Measurements from ENCODE around the gene DYNLT2.

The DYNLT2 gene

DNA sequence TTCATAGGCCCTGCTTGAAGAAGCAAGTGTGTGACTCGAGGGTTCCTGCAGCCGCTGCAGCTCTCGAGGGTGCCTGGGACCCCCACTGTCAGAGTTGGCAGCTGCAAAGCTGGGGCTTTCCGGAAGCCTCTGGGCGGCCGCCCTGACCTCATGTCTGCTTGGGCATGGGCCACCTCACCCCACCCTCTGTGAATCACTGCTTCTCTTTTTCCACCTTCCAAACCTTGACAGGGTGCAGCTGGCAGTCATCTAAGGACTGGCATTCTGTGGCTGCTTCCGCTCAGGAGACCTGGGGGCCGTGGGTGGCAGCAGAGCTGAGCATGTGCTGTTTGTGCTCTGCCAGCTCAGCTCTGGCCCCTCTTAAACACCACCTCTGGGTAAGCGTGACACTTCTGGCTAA lies 32.0 kb upstream of the DYNLT2 start:
- no peak for DNase-seq (ENCODE audit: extremely low read depth, low read depth)
- TF ChIP-seq, protein P1, sequence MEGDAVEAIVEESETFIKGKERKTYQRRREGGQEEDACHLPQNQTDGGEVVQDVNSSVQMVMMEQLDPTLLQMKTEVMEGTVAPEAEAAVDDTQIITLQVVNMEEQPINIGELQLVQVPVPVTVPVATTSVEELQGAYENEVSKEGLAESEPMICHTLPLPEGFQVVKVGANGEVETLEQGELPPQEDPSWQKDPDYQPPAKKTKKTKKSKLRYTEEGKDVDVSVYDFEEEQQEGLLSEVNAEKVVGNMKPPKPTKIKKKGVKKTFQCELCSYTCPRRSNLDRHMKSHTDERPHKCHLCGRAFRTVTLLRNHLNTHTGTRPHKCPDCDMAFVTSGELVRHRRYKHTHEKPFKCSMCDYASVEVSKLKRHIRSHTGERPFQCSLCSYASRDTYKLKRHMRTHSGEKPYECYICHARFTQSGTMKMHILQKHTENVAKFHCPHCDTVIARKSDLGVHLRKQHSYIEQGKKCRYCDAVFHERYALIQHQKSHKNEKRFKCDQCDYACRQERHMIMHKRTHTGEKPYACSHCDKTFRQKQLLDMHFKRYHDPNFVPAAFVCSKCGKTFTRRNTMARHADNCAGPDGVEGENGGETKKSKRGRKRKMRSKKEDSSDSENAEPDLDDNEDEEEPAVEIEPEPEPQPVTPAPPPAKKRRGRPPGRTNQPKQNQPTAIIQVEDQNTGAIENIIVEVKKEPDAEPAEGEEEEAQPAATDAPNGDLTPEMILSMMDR (IDR thresholded peaks at IDR 0.05; ENCODE audit: low read depth, low read length, missing control alignments) = no peak
- H3K4me3 ChIP-seq (replicated peaks; ENCODE audit: low read depth, low read length) = no peak overlapping the region

DNA sequence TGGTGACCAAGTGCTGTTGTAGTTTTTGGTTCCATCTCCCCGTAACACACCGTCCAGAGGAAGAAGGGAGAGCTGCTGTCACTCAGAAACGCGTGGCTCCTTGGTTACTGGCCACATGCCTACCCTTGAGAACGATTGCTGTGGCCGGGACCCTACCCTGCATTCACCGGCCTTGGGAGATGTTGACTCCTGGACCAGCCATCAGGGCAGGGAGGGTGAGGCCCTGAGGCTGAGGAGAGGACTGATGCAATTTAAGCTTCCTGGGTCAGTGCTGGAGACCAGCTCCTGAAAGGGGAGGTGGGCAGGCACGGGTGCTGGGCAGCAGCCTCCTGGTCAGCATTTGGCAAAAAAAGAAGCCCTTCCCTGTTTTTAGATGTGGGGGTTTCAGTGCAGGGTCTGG lies 31.6 kb upstream of the DYNLT2 start:
- DNase-seq (ENCODE audit: extremely low read depth, low read depth) = no peak
- TF ChIP-seq, protein P1 (IDR thresholded peaks at IDR 0.05; ENCODE audit: low read depth, low read length, missing control alignments) = no peak
- no peak overlapping the region for H3K4me3 ChIP-seq (replicated peaks; ENCODE audit: low read depth, low read length)

DNA sequence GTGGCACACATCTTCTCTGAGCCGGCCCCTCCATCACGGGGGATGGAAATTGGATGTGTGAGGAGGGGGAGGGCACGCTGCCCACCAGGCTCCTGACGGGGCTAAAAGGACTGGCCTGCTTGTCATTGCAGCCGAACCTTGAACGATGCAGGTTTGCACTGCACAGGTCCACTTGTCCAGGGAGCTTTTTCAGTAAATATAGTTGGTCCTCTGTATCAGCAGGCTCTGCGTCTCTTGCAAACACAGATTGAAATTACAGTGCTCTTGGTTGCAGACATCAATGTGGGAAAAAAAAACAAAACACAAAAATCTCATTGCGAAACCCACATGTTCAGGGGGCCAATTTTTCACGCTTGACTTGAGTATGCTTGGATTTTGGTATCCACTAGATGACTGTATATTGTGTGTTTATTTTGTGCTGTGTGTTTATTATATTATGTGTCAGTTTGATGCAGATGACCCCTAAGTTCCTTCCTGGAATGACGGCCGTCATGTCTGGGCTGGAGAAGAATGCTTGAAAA lies 29.3 kb upstream of the DYNLT2 start:
- DNase-seq (ENCODE audit: extremely low read depth, low read depth) = no peak
- TF ChIP-seq, protein P1 (IDR thresholded peaks at IDR 0.05; ENCODE audit: low read depth, low read length, missing control alignments) = no peak
- no peak overlapping the region for H3K4me3 ChIP-seq (replicated peaks; ENCODE audit: low read depth, low read length)

DNA sequence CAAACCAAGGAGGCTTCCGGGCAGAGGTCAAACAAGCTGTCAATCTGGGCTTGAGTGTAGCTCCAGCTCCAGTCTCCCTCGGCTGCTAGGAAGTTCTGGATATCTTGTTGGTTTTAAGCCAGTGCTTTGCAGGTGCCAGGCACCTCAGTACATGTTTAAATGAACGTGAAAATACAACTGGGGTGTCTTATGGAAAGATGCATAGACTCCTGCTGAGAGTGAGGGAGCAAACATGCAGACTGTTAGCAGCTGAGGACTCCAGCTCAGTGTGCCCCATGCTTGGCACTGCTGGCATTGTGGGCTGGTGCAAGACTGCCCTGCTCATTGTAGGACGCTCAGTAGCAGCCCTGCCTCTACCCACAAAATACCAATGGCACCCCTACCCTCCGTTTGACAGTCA lies 28.5 kb upstream of the DYNLT2 start:
- DNase-seq (ENCODE audit: extremely low read depth, low read depth) = no peak
- H3K4me3 ChIP-seq (replicated peaks; ENCODE audit: low read depth, low read length) = no peak overlapping the region
- TF ChIP-seq, protein P1 (IDR thresholded peaks at IDR 0.05; ENCODE audit: low read depth, low read length, missing control alignments) = no peak

DNA sequence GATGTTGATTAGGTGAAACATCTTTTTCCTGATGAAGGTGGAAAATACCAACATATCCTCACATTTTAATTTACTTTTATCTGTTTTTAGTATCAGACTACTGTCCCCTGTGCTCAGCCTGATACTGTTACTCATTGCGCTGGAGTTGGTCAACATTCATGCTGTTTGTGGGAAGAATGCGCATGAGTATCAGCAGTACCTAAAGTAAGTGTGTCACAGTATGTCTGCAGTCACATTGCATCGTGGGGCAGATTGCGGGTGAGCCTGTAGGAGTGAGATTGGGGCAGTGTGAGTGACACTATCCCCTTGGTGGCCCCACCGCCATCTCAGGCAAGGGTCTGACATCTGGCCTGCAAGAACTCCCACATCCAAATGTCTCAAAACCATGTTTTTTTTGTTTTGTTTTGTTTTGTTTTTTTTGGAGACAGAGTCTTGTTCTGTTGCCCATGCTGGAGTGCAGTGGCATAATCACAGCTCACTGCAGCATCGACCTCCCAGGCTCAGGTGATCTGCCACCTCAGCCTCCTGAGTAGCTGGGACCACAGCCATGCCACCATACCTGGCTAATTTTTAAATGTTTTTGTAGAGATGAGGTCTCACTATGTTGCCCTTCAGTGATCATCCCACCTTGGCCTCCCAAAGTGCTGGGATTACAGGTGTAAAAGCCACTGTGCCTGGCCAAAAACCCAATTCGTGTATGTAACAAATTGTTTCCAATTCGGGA lies 27.9 kb upstream of the DYNLT2 start:
- H3K4me3 ChIP-seq (replicated peaks; ENCODE audit: low read depth, low read length) = no peak overlapping the region
- no peak for DNase-seq (ENCODE audit: extremely low read depth, low read depth)
- TF ChIP-seq, protein P1 (IDR thresholded peaks at IDR 0.05; ENCODE audit: low read depth, low read length, missing control alignments) = no peak

DNA sequence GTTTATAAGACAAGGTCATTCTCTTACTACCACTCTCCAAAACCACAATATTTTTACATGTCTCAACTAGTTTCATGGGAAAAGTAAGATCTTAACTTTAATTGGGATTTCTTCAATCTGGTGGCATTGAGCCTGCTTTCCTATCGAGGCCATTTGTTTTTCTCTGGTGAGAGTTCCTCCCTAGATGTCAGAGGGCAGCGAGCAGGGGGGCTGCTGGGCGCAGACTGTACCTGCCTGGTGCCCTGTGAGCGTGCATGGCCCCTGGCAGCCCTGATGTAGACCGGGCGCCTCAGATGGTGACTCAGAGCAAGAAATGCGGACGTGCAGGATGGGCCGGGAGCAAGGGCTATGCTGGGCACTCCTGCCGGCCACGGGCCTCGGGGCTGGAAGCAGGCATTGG lies 27.3 kb upstream of the DYNLT2 start:
- DNase-seq (ENCODE audit: extremely low read depth, low read depth) = no peak
- TF ChIP-seq, protein P1 (IDR thresholded peaks at IDR 0.05; ENCODE audit: low read depth, low read length, missing control alignments) = no peak
- H3K4me3 ChIP-seq (replicated peaks; ENCODE audit: low read depth, low read length) = no peak overlapping the region
